ENCODE measurements around the gene PRELID1.
A peak's percentile ranks its signal among the peaks of the same experiment; 100 is the strongest.
"Not testable (repeated sequence)": the region's sequence is repeated elsewhere in the genome, so short reads cannot be mapped to it uniquely, and the experiment has no call there.

PRELID1 gene

DNA sequence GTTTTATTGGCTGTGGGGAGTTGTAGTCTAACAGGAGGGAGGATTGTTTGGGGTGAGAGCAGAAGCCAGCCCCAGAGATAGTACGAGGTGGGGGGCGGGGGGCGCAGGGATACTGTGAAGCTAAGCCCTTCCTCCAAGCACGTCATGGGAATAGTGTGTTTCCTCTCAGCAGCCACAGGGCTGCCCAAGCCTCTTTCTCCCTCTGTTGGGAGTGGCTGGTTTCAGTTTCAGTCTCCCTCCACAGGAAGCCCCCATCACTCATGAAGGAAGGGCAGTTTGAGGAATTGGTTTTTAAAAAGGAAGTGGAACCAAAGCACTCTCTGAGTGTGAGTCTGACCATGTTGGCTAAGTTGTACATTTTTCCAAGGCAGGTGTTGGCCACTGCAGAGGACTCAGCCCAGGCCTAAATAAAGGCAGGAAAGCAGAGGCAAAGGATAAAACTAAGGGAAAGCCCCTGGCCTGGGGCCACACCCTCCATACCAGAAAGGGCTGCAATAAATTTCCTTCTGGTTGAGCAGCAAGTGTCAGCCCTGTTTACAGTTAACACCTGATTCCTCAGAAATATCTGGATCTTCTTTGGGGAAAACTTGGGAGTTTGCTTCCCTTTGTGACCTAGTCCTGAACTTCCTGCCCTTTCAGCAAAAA lies 3.2 kb upstream of the PRELID1 start:
- DNase-seq: no peak

DNA sequence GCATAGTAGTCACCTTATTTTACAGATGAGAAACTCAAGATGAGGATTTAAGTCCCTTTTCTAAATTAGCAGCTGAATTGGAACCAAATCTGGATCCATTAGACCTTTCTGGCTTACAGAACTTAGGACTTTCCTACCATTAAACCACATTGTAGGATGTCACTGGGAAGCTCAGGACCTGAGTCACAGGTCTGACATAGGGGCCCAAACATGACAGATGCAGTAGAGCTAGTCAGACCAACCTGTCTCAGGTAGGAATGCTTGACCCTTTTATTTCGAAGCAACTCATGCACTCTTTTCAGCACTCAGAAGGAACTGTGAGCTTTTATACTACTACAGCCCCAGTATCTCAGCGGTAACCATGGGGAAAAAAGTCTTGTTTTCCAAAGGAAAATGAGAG lies 2.6 kb upstream of the PRELID1 start:
- DNase-seq: no peak

DNA sequence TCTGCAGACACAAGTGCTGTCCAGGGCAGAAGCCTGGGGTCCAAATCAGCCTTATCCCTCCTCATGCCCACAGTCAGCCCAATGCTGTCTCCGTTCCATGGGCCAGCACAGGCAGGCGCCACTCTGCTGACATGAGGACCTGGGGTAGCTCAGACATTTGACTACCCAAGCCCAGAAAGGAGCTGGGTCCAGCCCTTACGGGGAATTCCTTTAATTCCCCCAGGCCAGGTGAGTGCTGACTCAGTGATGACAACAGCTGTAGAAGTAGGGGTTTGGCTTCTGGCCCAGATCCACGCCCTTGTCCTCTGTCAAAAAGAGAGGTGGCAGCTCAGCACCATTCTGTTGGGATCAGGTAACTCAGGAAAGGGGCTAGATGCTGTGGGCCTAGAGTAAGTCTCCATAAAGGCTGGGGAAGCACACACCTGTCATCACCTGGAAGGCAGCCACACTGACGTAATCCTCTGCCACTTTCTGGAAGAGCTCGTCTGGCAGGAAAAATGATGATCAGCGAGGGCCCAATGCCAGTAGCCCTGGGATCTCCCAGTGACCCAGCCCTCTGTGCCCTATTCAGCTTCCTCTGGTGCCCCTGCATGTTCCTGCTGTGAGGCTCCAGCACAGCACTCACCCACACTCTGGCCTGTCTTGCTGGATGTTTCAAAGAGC lies 2.0 kb upstream of the PRELID1 start:
- no peak for DNase-seq

DNA sequence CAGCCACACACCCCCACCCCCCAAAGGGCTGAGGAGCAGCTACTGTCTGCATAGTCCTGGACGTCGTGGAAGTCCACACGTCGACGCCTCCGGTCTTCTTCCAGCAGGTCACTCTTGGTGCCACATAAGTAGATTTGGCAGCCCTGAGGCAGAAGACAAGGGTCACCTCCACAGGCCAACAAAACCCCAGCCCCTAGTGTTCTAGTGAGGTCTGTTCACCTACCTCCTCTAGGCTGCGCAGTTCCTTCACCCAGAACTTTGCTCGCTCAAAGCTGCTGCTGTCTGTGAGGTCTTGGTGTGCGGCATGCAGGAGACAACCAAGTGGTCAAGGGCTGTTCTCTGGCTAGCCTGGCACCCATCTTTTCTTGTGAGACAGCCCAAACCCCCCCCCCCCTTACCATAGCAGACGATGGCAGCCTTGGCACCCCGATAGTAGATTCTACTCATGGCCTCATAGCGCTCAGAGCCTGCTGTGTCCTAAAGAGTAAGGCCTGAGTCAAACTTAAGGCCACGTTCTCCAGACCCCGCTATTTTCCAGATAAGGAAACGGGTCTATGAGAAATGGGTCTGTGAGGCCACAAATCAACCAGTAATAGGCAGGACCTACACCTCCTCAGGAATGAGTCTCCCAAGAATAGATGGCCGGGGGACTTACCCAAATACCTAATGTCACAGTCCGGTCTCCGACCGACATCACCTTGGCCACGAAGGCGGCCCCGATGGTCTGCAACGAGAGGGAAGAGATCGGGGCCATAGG lies 1.1 kb upstream of the PRELID1 start:
- DNase-seq: no peak

DNA sequence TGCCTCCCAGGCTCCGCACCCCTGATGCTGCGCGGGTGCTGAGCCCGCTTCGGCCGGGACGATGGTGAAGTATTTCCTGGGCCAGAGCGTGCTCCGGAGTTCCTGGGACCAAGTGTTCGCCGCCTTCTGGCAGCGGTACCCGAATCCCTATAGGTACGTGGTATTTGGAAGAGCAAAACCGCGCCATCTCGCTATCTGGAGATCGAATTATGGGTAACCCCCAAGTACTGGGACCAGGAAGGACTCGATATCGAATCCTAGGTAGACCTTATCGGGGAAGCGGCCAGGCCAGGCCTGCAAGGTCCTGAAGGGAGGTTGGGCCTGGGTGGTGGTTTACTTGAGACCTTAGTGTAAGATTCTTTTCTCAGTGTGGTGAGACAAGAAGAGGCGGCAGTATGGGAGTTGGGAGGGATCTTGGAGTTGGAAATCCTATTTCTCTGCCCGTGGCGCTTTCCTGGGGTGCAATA lies 359 bp downstream of the PRELID1 start:
- DNase-seq: no peak

DNA sequence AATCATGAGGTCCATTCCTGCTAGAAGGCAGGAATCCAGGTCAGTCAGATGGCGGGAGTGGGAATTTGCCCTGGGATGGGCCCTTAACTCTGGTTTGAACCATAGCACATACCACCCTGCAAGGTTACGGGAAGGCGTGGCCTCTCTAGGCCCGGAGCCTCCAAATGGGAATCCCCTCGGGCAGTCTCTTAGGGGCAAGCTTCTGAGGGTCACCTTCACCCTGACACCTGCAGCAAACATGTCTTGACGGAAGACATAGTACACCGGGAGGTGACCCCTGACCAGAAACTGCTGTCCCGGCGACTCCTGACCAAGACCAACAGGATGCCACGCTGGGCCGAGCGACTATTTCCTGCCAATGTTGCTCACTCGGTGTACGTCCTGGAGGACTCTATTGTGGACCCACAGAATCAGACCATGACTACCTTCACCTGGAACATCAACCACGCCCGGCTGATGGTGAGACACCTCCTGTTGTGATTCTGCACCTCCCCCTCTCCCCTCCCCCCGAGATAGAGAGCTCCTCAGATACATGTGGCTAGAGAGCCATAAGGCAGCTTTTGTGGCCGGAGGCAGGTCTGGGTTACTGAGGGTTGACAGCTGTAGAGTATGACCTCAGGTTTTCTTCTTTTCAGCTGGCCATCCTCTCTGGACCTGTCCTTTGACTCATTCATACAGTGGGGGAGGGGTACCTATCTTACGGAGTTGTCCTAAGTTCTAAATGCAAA lies 957 bp downstream of the PRELID1 start:
- DNase-seq: no peak

DNA sequence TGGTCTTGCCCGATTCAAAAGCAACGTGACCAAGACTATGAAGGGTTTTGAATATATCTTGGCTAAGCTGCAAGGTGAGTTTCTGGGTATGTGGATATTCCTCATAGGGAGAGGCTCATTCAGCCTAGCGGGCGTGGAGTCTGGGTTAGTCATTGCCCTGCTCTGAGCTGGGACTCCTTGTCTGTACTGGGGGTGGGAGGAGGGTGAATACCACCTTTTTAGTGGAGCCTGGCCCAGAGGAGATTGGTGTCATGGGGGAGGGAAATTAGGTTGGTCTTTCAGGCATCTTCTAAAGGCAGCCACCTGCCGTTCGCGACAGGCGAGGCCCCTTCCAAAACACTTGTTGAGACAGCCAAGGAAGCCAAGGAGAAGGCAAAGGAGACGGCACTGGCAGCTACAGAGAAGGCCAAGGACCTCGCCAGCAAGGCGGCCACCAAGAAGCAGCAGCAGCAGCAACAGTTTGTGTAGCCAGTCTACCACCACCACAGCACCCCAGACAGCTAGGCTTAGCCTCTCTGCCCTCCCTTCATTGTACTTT lies 2.6 kb downstream of the PRELID1 start:
- not testable (repeated sequence) for DNase-seq

DNA sequence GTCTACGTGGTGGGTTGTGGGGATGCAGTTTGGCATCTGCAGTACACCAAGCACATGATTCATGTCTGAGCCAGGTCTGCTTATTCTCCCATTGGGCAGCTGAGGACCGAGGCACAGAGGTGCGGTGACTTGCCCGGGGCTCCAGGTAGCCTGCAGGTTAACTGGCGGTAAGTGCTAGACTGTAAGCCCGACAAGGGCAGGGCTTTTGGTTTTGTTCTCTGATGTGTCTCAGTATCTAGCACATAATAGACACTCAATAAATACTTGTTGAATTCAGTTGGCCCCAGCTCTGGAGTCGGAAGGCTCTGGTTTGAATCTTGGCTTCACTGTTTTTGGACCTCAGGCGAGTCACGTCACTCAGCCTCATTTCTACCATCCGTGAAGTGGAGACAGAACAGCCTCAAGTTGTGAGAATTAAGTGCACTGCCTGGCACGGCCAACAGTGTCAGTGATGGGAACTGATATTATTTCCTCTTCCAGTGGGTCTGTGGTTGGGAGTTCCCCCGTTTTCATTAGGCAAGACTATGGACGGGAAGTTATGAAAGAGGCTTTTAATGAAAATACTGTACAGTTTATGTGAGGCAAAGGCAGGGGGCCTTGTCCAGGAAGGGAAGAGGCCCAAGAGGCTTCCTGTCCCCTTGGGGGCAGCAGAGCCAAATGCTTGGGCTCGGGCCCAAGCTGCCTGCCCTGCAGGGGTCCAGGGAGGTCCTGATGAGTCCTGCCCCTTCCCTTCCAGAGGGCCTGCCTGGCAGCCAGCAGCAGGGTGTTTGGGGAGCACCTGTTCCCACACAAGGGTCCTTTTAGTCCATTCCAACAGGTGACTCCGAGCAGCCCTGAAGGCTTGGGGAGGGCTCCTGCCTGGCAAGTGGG lies 3.3 kb downstream of the PRELID1 start:
- no peak for DNase-seq

DNA sequence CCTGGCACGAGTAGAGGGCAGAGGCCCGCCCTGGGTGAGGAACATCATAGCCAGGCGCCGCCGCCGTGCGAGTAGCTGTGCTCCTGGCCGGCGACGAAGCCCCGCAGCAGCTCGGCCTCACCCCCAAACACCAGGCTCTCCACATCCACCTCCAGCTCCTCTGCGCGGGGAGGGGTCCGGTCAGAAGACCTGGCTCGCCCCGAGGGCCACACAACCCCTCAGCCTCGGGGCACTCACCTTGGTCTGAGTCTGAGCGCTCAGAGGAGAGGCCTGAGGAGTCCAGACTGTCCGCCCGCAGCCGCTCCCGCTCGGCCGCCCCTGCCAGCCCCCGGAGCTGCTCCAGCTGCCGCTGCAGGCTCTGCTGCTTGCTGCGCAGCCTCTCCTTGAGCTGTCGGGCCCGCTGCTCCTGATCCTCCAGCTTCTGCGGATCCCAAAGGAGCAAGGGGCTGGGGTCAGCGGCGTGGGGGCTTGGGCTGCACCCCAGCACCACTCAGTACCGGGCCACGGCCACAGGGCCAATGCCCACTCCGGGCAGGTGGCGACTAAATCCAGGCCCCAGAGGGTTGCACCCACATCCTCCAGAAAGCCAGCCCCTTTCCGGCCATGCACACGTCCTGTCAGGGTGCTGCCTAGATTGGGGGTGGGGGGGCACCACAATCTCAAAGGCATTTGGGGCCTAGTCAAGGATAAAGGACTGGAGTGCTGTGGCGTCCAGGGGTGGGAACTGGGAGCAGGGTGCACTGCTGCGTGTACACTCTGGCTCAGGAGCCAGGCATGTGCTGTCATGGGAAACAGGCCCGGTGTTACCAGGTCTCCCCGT lies 4.2 kb downstream of the PRELID1 start:
- no peak for DNase-seq

DNA sequence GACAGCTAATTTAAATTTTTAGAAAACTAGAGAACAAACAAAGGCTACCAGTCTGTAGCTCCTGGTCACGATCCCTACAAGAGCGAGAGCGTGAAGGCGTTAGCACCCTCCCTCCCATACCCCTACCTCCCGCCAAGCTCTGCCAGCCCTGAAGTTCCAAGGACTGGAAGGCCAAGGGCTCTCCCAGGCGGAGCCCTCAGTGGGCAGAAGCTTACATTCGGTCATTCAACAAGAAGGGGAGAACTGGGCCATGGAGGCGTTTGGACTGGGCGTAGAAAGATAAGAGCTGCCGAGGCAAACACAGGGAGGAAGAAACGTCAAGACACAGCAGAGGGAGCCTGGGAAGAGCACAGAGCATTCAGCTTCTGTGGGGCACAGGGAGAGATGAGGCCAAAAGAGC lies 5.1 kb downstream of the PRELID1 start:
- DNase-seq: no peak

DNA sequence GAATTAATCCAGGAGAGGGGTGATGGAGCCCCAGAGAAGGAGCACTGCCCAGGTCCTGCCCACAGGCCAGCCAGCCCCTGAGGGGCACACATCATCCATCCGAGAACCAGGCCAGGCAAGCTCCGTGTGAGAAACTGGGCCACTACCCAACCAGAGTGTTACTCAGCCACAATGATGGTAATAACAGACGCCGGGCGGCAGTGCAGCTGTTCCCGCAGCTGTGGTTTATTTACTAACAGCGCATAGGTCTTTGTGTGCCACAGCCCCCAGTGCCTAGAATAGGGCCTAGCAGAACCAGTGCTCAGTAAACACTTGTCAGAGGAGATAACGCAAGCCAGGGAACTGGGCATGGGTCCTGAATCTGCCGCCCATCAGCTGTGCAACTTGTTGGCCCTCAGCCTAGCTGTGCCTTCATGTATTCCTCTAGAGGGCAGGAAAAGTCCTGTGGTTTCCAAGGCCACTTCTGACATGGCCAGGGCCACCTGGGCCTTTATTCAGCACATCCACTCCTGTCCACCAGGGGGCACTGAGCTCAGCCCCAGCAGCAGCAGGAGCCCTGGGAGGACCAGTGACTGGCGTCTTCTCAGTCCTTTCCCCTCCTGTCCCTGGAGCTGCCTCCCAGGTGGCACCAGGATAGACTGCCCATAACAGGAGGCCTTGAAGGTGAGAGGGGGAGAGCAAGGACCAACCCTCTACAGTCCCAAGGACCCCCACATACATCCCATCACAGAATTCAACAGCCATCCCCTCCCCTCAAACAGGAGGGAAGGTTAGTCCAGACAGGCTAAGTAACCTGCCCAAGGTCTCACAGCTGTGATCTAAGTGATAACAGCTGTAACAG lies 6.0 kb downstream of the PRELID1 start:
- DNase-seq: peak; percentile 97

DNA sequence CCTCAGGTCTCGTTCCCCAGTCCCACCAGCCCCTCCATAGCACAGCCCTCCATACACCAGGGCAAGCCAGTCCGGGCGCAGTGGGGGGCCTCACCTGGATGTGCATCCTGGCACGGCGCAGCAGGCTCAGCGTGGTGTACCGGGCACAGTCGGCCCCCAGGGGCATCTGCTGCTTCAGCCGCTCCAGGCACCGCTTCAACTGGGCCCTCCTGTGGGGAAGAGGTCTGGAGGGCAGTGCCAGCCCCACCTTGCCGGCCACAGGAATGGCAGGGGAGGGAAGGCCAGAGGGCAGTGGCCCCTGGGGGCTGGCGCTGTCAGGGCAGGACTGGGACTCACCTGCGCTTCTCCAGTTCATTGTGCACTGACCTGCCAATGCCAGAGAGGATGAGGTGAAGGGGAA lies 6.7 kb downstream of the PRELID1 start:
- DNase-seq: no peak

DNA sequence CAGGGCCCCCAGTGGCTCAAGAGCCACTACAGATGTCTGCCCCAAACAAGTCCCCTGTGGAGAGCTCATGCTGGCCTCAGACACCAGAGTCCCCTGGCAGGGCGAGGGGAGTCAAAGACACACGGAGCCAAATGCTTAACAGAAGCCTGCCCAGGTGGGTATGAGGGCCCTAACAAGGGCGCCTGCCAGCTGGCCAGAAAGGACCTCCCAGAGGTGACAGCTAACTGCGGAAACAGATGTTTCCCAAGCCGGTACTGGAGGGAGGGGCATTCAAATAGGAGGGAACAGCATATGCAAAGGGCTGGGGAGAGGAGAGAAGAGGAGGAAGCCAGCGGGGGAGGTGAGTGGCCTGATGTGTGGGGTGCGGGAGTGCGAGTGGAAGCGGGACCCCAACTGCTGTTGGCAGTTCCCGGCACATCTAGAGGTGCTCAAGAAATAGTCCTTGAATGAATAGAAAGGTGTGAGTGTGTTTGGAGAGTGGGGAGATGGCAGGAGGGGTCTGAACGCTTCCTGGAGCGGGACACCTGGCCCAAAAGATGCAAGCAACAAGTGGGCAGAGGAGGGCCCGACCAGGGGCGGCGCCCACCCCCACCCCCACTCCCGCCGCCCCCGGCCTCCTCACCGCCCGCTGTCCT lies 7.3 kb downstream of the PRELID1 start:
- DNase-seq: no peak

DNA sequence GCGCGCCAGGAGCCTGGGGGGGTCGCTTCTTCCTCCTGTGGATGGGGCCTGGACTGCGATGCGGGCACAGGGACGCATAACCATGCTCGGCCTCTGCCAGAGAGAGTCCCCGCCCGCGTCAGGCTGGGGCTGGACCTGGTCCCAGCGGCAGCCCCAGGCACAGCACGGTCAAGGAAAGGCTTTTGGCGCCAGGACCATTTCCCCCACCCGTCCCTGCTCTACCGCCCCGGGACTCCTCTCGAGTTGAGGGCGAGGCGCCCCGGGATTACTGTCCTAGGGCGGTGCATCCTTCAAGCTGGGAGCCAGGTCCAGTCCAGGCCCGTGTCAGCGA lies 7.8 kb downstream of the PRELID1 start:
- no peak for DNase-seq

DNA sequence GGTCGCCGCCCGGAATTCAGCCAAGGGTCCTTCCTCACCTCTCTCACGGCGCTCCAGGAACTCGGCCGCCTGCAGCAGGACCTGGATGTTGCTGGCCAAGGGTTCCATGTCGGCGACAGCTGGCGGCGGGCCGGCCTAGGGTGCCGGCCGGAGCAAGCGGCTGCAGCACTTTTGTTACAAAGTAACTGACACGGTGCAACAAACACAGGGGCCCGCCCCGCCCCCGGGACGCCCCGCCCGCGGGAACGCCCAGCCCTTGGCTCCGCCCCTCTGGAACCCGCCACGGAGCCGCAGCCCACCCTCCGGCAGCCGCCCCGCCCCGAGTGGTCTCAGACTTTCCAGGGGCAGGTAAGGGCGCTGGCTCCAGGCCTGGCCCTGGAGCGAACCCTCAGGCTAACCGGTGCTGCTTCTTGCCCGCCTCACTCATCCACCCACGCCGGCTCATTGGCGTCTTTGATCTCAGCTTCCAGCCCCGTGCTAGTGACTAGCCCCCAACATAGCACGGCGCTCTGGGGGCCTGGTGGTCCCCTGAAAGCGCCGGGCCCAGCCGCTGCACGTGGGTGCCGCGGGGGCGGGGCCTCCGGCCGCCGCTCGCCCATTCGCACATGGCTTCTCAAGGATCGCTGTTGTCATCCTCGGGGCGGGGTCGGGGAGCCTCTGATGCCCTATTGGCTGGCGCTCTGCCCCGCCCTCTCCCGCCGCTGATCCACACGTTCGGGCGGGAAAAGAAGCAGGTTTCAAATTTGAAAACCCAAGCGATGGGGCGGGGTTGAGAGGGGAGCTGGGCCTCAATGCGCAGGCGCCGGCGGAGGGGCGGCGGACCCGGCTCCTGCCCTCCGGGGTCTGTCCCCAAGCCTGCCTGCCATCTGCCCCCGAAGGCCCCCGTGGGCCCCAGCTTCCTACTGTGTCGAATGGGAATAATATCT lies 8.4 kb downstream of the PRELID1 start, which contains the start of gene MXD3:
MXD3 (minus strand) TSS at position 176 of the 926 bp plus-strand sequence; CDS start at position 108, 68 bp downstream.
- peak; percentile 87 for DNase-seq

DNA sequence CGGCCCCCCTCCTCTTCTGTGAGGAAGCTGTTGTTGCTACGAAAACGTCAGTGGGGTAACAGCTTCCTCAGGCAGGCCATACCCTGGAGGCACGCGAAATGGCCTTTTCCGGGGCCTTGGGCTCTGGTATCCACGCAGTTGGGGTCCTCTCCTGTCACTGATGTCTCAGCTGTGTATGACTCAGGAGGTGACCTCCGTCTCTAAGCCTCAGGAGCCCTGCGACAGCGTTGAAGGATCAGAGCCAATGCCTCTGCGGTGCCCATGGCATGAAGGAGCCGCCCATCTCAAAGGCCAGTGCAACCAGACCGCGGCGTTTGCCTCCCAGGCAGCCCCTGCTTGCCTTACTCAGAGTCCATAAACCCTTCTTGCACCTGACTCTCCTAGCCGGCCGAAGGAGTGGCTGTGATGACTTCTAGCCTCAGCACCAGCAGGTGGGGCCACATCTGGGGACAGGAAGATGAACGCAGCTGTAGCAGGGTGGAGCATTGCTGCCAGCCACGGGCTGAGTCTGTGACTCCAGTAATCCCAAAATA lies 9.1 kb downstream of the PRELID1 start:
- no peak for DNase-seq

DNA sequence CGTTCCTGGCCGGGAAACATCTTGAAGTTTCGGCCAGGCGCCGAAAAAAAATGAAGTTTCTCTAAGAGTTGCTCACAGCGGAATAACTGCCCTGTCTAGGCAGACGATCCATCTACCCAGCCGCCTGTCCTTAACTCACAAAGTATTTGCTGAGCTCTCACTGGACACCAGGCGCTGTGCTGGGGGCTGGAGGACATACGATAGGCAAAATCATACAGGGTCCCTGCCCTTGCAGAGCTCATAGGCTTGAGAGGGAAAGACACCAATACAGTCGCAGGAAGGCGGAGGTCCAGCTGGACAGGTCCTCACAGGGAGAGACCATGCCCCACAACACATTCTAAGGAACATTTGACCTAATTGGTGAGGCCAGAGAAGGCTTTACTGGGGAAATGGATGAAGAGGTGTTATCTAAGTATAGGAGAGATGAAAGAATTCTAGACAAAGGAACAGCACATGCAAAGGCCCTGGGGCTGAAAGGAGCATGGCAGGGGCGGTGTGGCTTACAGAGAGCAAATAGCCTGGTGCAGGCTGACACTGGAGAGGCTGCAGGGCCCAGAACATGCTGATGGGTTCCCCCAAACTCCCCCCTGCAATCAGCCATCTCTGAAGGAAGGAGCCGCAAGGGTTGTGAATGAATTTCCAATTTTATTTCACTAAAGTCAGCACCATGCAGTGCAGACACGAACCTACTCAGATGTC lies 10.1 kb downstream of the PRELID1 start:
- no peak for DNase-seq
